K562 (cell line): Measurements from ENCODE around the gene S100A1. TPM values are rescaled to one million over a fixed set of nuclear protein-coding genes. Genes with fewer than 3 reads are reported as not detected.

Source experiments
- ATAC-seq: fragments of 200-7000 bp; cut with Tn5 transposase; 3 replicates; pipeline ENCODE4 v1.9.1; 2020; ENCODE audit warnings: moderate library complexity
- BruUV-seq: library from RNA; stranded (reverse); fragments of 400-500 nt; replicated peaks from 2 replicates; lab custom pipeline; 2021; lab: Mats Ljungman, UMichigan
- CTCF ChIA-PET: fragments of 300-600 bp; formaldehyde crosslinking; extraction: SDS; loops from one replicate; lab custom pipeline; 2021; ENCODE audit warnings: low intra/inter-chr PET ratio; lab: Yijun Ruan, JAX
- POLR2A ChIA-PET: fragments of 300-600, 350-650 bp; sonication (Branson Sonifier 250); formaldehyde crosslinking; extraction: SDS; loops from one replicate; lab custom pipeline; 2021; ENCODE audit warnings: antibody characterized with exemption, inconsistent platforms; lab: Yijun Ruan, JAX
- DNase-seq, 4 experiments: peaks; one replicate each; pipeline versions ENCODE4 v3.0.0 to v3.0.0-alpha.2; 2011 to 2018; ENCODE audit warnings: low spot score in 3 of 4, mixed read lengths in 3 of 4; ENCODE audit errors: extremely low read depth in 1 of 4
- FAIRE-seq: peaks from 2 replicates; lab custom pipeline; 2011; peaks lifted over from hg19 to GRCh38; lab: Jason Lieb, UNC
- H2AFZ ChIP-seq: 2 replicates; pipeline ENCODE4 v1.6.0; 2011; ENCODE audit warnings: low read depth, low read length, control low read depth, inconsistent platforms
- H3K27ac ChIP-seq: fragments of 200-600 bp; 3 replicates; pipeline ENCODE4 v1.8.0; 2011; ENCODE audit warnings: low read depth, mild to moderate bottlenecking, control low read depth, inconsistent platforms, low read length, moderate library complexity, mixed read lengths; ENCODE audit errors: extremely low read depth
- H3K27me3 ChIP-seq, 2 experiments: fragments of 300-600 bp in 1 of 2; 2 replicates in 1 of 2; 3 replicates in 1 of 2; pipeline versions ENCODE4 v1.6.0 to v1.8.0; 2011; ENCODE audit warnings: inconsistent platforms in 2 of 2, low read length in 2 of 2, mild to moderate bottlenecking in 1 of 2, mixed read lengths in 1 of 2, moderate library complexity in 1 of 2; ENCODE audit not compliant: control insufficient read depth in 2 of 2, insufficient read depth in 2 of 2
- H3K36me3 ChIP-seq: fragments of 300-600 bp; 3 replicates; pipeline ENCODE4 v1.8.0; 2011; ENCODE audit warnings: mild to moderate bottlenecking, low read length, inconsistent platforms; ENCODE audit not compliant: control insufficient read depth, insufficient read depth
- H3K4me1 ChIP-seq, 2 experiments: fragments of 200-600 bp in 1 of 2; replicated peaks in 1 of 2; 2 replicates in 1 of 2; 3 replicates in 1 of 2; pipeline versions ENCODE4 v1.5.1 to v1.8.0; 2011; ENCODE audit warnings: inconsistent platforms in 2 of 2, low read length in 2 of 2, mild to moderate bottlenecking in 1 of 2, mixed read lengths in 1 of 2, moderate library complexity in 1 of 2; ENCODE audit not compliant: control insufficient read depth in 2 of 2, insufficient read depth in 2 of 2
- H3K4me2 ChIP-seq: 2 replicates; pipeline ENCODE4 v1.6.1; 2011; ENCODE audit warnings: low read length, control low read depth, inconsistent platforms, mixed read lengths; ENCODE audit not compliant: insufficient read depth
- H3K4me3 ChIP-seq: fragments of 200-600 bp; sonication (generic), shearing (Covaris generic); 2 replicates; pipeline ENCODE4 v1.5.1; 2016; ENCODE audit warnings: control low read depth, inconsistent platforms
- H3K79me2 ChIP-seq: fragments of 200-600 bp; 3 replicates; pipeline ENCODE4 v1.8.0; 2011; ENCODE audit warnings: low read length, inconsistent platforms; ENCODE audit not compliant: control insufficient read depth, insufficient read depth
- H3K9ac ChIP-seq, 2 experiments: 2 replicates each; pipeline versions ENCODE4 v1.6.0 to v1.6.1; 2011; ENCODE audit warnings: low read depth in 2 of 2, low read length in 2 of 2, control low read depth in 1 of 2, inconsistent platforms in 1 of 2, mild to moderate bottlenecking in 1 of 2, mixed read lengths in 1 of 2; ENCODE audit not compliant: insufficient read depth in 1 of 2
- H3K9me1 ChIP-seq: one replicate; pipeline ENCODE4 v1.6.0; 2011; ENCODE audit warnings: inconsistent platforms, mild to moderate bottlenecking, low read length, moderate library complexity; ENCODE audit not compliant: control insufficient read depth, insufficient read depth
- H3K9me3 ChIP-seq: replicated peaks from 2 replicates; pipeline ENCODE4 v1.5.1; 2011; ENCODE audit warnings: low read depth, low read length, inconsistent platforms; ENCODE audit not compliant: control insufficient read depth, insufficient read depth
- H4K20me1 ChIP-seq: replicated peaks from 2 replicates; pipeline ENCODE4 v1.6.1; 2011; ENCODE audit warnings: low read length, inconsistent platforms, mixed read lengths; ENCODE audit not compliant: control insufficient read depth, insufficient read depth
- ATF4 ChIP-seq: fragments of 450-650 bp; formaldehyde crosslinking; IDR thresholded peaks from 2 replicates; pipeline ENCODE4 v1.4.0; 2022; ENCODE audit warnings: mild to moderate bottlenecking, moderate library complexity
- ATF7 ChIP-seq: fragments of 450-650 bp; IDR thresholded peaks from 2 replicates; pipeline ENCODE4 v1.7.1; 2014; ENCODE audit warnings: mild to moderate bottlenecking, moderate library complexity
- CTCF ChIP-seq, 3 experiments: IDR thresholded peaks in 2 of 3; conservative IDR thresholded peaks in 1 of 3; 2 replicates each; pipeline ENCODE4 v1.5.1; 2011 to 2012; ENCODE audit warnings: low read length in 3 of 3, mild to moderate bottlenecking in 3 of 3, control low read depth in 2 of 3, improper control_type of control experiment in 1 of 3, inconsistent platforms in 1 of 3, low read depth in 1 of 3, mixed read lengths in 1 of 3, moderate library complexity in 1 of 3; ENCODE audit not compliant: insufficient read depth in 2 of 3
- E2F8 ChIP-seq: fragments of 450-650 bp; IDR thresholded peaks from 2 replicates; pipeline ENCODE4 v1.7.1; 2018; ENCODE audit warnings: mild to moderate bottlenecking, low read depth; ENCODE audit not compliant: partially characterized antibody
- ETV1 ChIP-seq: fragments of 450-650 bp; conservative IDR thresholded peaks from 2 replicates; pipeline ENCODE4 v1.6.1; 2016; ENCODE audit warnings: missing genetic modification characterization, control low read depth, low read depth, missing compliant biosample characterization
- FOXA3 ChIP-seq, 2 experiments: fragments of 450-650 bp in 1 of 2; sonication (generic) in 1 of 2; formaldehyde crosslinking; IDR thresholded peaks in 1 of 2; conservative IDR thresholded peaks in 1 of 2; 2 replicates each; pipeline versions ENCODE4 v1.4.0 to v1.8.0; 2020 to 2022; ENCODE audit warnings: mild to moderate bottlenecking in 2 of 2, missing genetic modification reagents in 1 of 2
- L3MBTL2 ChIP-seq: fragments of 450-650 bp; IDR thresholded peaks from 2 replicates; pipeline ENCODE4 v1.6.1; 2016; ENCODE audit warnings: mild to moderate bottlenecking, moderate library complexity
- PHB2 ChIP-seq: fragments of 450-650 bp; IDR thresholded peaks from 2 replicates; pipeline ENCODE4 v1.6.1; 2017; ENCODE audit warnings: low read depth
- POLR2A ChIP-seq: fragments of 450-650 bp; conservative IDR thresholded peaks from 2 replicates; pipeline ENCODE4 v1.6.1; 2016
- POLR3A ChIP-seq: IDR thresholded peaks from 2 replicates; pipeline ENCODE4 v1.6.1; 2011; ENCODE audit warnings: borderline replicate concordance, mild to moderate bottlenecking, moderate library complexity; ENCODE audit not compliant: insufficient read length, insufficient read depth; ENCODE audit errors: extremely low read depth
- PTRF ChIP-seq: fragments of 450-650 bp; IDR thresholded peaks from 2 replicates; pipeline ENCODE4 v1.6.1; 2016; ENCODE audit warnings: mild to moderate bottlenecking, missing genetic modification characterization, missing compliant biosample characterization
- TAF7 ChIP-seq: fragments of 450-650 bp; IDR thresholded peaks from 2 replicates; pipeline ENCODE4 v1.6.1; 2016; ENCODE audit warnings: missing genetic modification characterization, missing compliant biosample characterization
- ZFX ChIP-seq: sonication (generic); formaldehyde crosslinking; IDR thresholded peaks from 2 replicates; pipeline ENCODE4 v1.8.0; 2022; ENCODE audit warnings: mild to moderate bottlenecking, missing genetic modification reagents, moderate library complexity
- WGBS: fragments of 100-300 bp; shearing (Covaris generic); methylation state at CpG from one replicate; pipeline ENCODE4 v1.1.6; 2016; ENCODE audit warnings: low coverage, mixed read lengths; ENCODE audit not compliant: insufficient coverage; ENCODE audit errors: missing lambda C conversion rate; 5-methylcytosine and 5-hydroxymethylcytosine counted together
- in situ Hi-C: fragments of 300-500 bp; cut with MboI; formaldehyde crosslinking; loops from 4 replicates; pipeline ENCODE4 v1.15.0; 2018; ENCODE audit warnings: inconsistent platforms, mixed read lengths
- intact Hi-C: fragments of 100-400 bp; cut with micrococcal nuclease; formaldehyde crosslinking; loops from 2 replicates; pipeline ENCODE4 v1.14.2; 2022
- polyA plus RNA-seq, 8 experiments: library from polyadenylated mRNA; depleted of rRNA in 4 of 8; stranded (reverse) in 5 of 8; unstranded in 3 of 8; fragments of >200 nt; fragmentation: Nextera tagmentation in 2 of 8; fragmentation: Illumina TruSeq in 1 of 8; extraction: Ambion mirVana in 2 of 8; extraction: Trizol in 1 of 8; gene quantifications; 2 replicates each; pipeline versions ENCODE4 v1.2.1 to v1.2.3, GENCODE V29; 2011 to 2014; ENCODE audit warnings: inconsistent platforms in 1 of 8, missing spikeins in 1 of 8
- total RNA-seq, 7 experiments: library from RNA; depleted of rRNA in 6 of 7; stranded (reverse); fragments of >200 nt in 6 of 7; fragmentation: Illumina TruSeq in 2 of 7; extraction: Trizol in 2 of 7; gene quantifications; 2 replicates each; pipeline versions ENCODE4 v1.2.1 to v1.2.3, GENCODE V29; 2011 to 2021; ENCODE audit warnings: low replicate concordance in 1 of 7

The S100A1 gene
- total and polyA plus RNA-seq, 9 of the 15 experiments (the other 6 are each of a cell fraction or from before 2014, with no cell fraction given) = 0.44 to 30.1 (median 12.7) TPM

DNA sequence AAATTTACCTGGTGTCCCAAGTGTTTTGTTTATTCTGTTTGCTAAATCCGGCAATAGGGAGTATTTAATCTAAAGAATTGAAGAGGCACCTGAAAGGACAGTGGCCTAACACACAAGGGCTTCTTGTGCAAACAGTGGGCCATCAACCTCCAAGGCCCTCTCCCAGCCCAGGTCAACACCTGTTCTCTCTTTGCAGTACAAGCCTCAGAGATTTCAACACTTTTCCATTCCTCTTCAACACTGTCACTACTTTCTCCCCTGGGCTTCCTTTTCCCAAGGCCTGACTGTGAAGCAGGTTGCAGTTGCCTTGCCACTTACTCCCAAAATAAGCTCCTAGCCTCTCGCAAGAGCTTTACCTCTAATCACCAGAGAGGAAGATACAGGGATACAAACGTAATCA, 27.1 kb downstream of the S100A1 start (continued):
- TF ChIP-seq E2F8 (no peak), L3MBTL2 (no peak), PHB2 (no peak), ETV1 (no peak)

DNA sequence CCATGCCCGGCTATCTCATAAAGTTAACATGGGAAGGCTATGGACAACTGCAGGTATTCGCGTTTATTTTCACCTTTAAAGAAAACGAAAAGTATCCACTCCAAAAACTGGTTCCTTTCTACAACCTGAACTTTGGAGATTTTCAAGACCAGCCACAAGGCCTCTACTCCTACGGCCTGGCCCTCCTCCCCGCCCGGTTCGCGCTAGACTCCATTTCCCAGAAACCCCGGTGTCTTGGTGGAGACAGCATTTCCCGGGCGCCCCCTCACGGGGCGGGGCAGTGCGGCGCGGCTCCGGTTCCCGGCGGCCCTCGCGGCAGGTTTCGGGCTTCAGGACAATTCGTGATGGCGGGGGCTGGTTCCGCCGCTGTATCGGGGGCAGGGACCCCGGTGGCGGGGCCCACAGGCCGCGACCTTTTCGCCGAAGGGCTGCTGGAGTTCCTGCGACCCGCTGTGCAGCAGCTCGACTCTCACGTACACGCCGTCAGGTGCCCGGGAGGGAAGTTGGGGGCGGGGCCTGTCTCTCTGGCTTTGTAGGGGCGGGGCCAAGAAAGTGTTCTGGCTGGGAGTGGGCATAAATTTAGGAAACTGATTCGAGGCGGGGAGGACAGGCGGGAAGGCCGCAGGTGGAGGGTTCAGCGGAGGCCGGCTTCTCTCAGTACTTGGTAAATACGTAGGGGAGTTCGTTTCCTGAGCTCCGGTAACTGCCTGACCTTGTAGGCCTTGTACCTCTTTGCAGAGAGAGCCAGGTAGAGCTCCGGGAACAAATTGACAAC, 30.4 kb downstream of the S100A1 start, which contains the start of gene SNAPIN:
Gene SNAPIN, plus strand, starts transcription at position 304 of the 775 bp plus-strand sequence. Its CDS starts 41 bp downstream, at position 345.
- BruUV-seq = no TSS peak
- H2AFZ ChIP-seq = peak within 1 kb of the TSS; percentile 100
- TF ChIP-seq ZFX (CRISPR knock-in tag) (peak; percentile 98), ATF4 (CRISPR knock-in tag) (no peak), CTCF (IDR thresholded peaks at IDR 0.05 in 2 of 3, conservative IDR thresholded peaks at IDR 0.05 in 1 of 3; ENCODE audit: insufficient read depth in 2 of 3, low read depth in 1 of 3, low read length in 3 of 3) (0 out of 6 replicates have a peak, but pooled peaks of 2 of the 3 experiments have one; percentile 14 to 25), POLR2A (peak; percentile 87), ATF7 (peak; percentile 81), TAF7 (tag) (0 out of 2 replicates have a peak, but pooled peaks have one; percentile 61), PTRF (tag) (no peak), POLR3A (no peak), FOXA3 (CRISPR knock-in tag; conservative IDR thresholded peaks at IDR 0.05 in 1 of 2, IDR thresholded peaks at IDR 0.05 in 1 of 2) (no peak)

More for the DNA sequence above, 30.4 kb downstream of the S100A1 start, which contains the start of gene SNAPIN:
- H3K9ac ChIP-seq = peak within 1 kb of the TSS; percentile 81 to 92
- FAIRE-seq (peak; percentile 81), DNase-seq (peak; percentile 87 to 95 (median 90)), ATAC-seq (peak; percentile 97)
- peak within 1 kb of the TSS; percentile 93 for H3K4me2 ChIP-seq
- ChIA-PET CTCF (no interaction called here), POLR2A (interaction anchor here (0.7 to 6.1 kb wide), 11 partner anchors 9 to 327 kb away, joined by 3 to 51 read pairs (median 5); partner anchors contain the start of genes CHTOP, ILF2 and S100A13)
- no peaks in the 10 kb centered on the region for H3K27me3 ChIP-seq
- peak within 1 kb of the TSS; percentile 86 for H3K27ac ChIP-seq
- in situ Hi-C loops = no loop called here
- peak within 1 kb of the TSS; percentile 98 for H3K4me3 ChIP-seq
- H3K9me1 ChIP-seq = no peaks in the 10 kb centered on the region
- peaks cover 32% of the 10 kb centered on the region for H3K36me3 ChIP-seq
- H3K9me3 ChIP-seq = no peaks in the 10 kb centered on the region
- H4K20me1 ChIP-seq = no peaks in the 10 kb centered on the region
- H3K79me2 ChIP-seq = peaks cover 13% of the 10 kb centered on the region
- peaks cover 3 to 16% of the 10 kb centered on the region in 2 experiments; a peak in 4 of 5 replicates for H3K4me1 ChIP-seq
- intact Hi-C loops = no loop called here
- 2% methylated on average over 47 of the region's 53 CpGs for WGBS
